PC-3 (cell line): Measurements from ENCODE around the gene KRTAP13-1.

Source experiments
- CTCF ChIP-seq: fragments of 300-600 bp; sonication (generic); conservative IDR thresholded peaks from 2 replicates; pipeline ENCODE4 v1.5.1; 2017; ENCODE audit warnings: antibody characterized with exemption, low read depth, mild to moderate bottlenecking, low read length
- EZH2 ChIP-seq: fragments of 300-600 bp; sonication (generic); IDR thresholded peaks from one replicate; pipeline ENCODE4 v1.6.1; 2017; ENCODE audit warnings: antibody characterized with exemption, mild to moderate bottlenecking, low read length; ENCODE audit not compliant: unreplicated experiment
- EZH2phosphoT487 ChIP-seq: fragments of 300-600 bp; sonication (generic); IDR thresholded peaks from 2 replicates; pipeline ENCODE4 v1.6.1; 2018; ENCODE audit warnings: mild to moderate bottlenecking, antibody characterized with exemption, low read length, borderline replicate concordance

DNA sequence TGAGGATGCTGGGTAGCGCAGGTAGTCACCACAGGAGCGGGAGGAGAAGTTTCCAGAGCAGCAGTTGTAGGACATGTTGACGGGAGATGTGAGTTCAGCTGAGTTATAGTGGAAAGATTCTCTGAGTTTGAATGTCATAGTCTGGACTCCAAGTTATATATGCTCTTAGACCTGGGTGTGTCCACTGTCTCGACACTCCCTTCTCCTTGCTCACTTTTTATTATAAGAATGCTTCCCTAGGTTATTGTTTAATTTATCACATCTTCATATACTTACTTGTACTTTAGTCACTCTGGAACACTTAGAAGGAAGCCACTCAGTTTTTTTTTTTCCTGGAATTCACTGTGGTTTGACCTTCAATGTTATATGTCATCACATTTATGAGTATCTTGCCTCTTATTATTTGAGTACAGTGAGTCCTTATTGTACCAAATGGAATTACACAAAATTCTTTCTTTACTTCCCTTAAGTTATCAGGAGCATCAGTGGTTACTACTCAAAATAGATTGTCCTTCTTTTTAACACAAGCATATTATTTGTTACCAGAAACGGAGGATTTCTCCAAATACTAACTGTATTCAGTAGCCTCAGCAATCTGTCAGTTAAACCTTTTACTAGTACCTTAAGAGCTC is 23.6 kb upstream of the KRTAP13-1 start, which contains the start of gene KRTAP13-2:
- TF ChIP-seq CTCF (no peak), EZH2 (no peak), EZH2phosphoT487 (no peak)
